ENCODE results near the gene PRRG2. TPM values are rescaled to one million over a fixed set of nuclear protein-coding genes. Genes with fewer than 3 reads are reported as not detected.
A peak's percentile ranks its signal among the peaks of the same experiment; 100 is the strongest.

Gene PRRG2
- total RNA-seq, 1 experiment from 2014 or later = 3.3 TPM

DNA sequence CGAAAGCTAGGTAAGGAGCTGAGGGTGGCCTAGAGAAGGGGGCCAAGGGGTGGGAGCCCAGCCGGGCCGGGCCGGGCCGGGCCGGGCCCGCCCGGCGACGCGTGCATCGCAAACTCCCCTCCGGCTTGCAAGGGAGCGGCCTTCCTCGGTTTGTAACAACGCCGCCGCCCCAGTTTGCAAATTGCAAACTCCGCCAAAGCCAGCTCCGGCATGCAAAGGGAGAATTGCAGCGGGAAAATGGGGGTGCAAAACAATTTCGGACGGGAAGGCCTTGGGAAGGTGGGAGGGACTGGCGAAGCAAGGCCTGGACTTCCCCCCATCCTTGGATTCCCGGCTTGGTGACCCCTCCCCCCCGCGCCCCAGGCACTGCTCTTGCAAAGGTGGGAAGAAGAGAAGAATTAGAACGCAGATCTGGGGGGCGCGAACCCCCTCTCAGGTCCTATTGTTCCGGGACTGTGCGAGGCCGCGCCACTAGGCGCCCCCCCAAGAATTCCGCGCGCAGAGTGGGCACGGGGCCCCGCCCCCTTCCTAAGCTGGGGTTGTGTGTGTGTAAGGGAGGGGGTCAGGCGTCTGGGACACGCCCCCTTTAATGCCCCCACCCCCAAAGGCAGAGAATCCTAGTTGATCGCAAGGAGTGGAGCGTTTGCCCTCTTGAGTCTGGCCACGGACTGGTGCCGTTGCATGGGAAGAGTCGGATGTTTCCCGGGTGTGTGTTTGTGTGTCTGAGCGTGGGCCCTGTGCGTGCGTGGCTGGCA is 10.8 kb downstream of the PRRG2 start:
- Mint-ChIP-seq H3K4me1 (peaks cover 10 to 25% of the 10 kb centered on the region in 2 experiments), H3K36me3 (ENCODE audit: insufficient read depth in 1 of 3, low read depth in 3 of 3) (peaks cover 13 to 21% (median 14%) of the 10 kb centered on the region in 3 experiments; a peak in 6 of 7 replicates), H3K9me3 (no peaks in the 10 kb centered on the region; a peak in 2 of 5 replicates), H3K27ac (peak overlapping the region; percentile 95 to 98 (median 96)), H3K27me3 (ENCODE audit: low read depth) (no peaks in the 10 kb centered on the region), H3K4me3 (peak overlapping the region; percentile 79 to 94)
- peak overlapping the region; percentile 50 for H3K18ac ChIP-seq (ENCODE audit: insufficient read length, low read depth, low read length)
- no peak overlapping the region for H2AFZ ChIP-seq (ENCODE audit: low read length)
- H3K79me2 ChIP-seq (ENCODE audit: insufficient read depth, low read length) = peaks cover 5% of the 10 kb centered on the region; the same call in 1 of the 2 replicates
- H2AK5ac ChIP-seq (ENCODE audit: insufficient read length, low read length) = no peak overlapping the region
- H3K9ac ChIP-seq (ENCODE audit: extremely low read depth, insufficient read length, low read length) = peak overlapping the region; percentile 82
- H2BK12ac ChIP-seq (ENCODE audit: insufficient read length, low read depth, low read length) = no peak overlapping the region
- H3K4ac ChIP-seq (ENCODE audit: low read depth, low read length) = no peak overlapping the region
- H2BK5ac ChIP-seq (ENCODE audit: insufficient read length, low read length) = no peak overlapping the region
- H3K23ac ChIP-seq (ENCODE audit: insufficient read length, low read depth, low read length) = no peak overlapping the region
- peaks cover 11% of the 10 kb centered on the region for H3K79me1 ChIP-seq (ENCODE audit: insufficient read depth, low read depth, low read length, poor library complexity, severe bottlenecking)
- no peak overlapping the region for H3K27ac ChIP-seq (ENCODE audit: insufficient read length, low read depth, low read length)
- H3T11ph ChIP-seq (ENCODE audit: low read length) = no peak overlapping the region
- H3K27me3 ChIP-seq (ENCODE audit: insufficient read depth, low read length) = no peaks in the 10 kb centered on the region
- no peaks in the 10 kb centered on the region for H4K20me1 ChIP-seq (ENCODE audit: control insufficient read depth, insufficient read depth, insufficient read length)
- no peak overlapping the region for H2BK20ac ChIP-seq (ENCODE audit: low read depth, low read length, poor library complexity, severe bottlenecking)
- H3K56ac ChIP-seq (ENCODE audit: insufficient read length, low read depth, low read length) = no peak overlapping the region
- H3K14ac ChIP-seq (ENCODE audit: insufficient read depth, low read length) = peak overlapping the region; percentile 78; the same call in 1 of the 2 replicates
- no peak overlapping the region for H2BK120ac ChIP-seq (ENCODE audit: low read depth, low read length, poor library complexity, severe bottlenecking)
- peak overlapping the region; percentile 74 for H3K4me2 ChIP-seq (ENCODE audit: insufficient read depth, insufficient read length, low read length)
- no peak overlapping the region for H4K8ac ChIP-seq (replicated peaks; ENCODE audit: insufficient read length, low read depth, low read length)
- H3K9me3 ChIP-seq (ENCODE audit: control insufficient read depth, low read depth, low read length) = no peaks in the 10 kb centered on the region
- H4K5ac ChIP-seq (ENCODE audit: insufficient read length, low read depth, low read length) = no peak overlapping the region
- WGBS (ENCODE audit: extremely low coverage, insufficient read length, low lambda C conversion rate) = no CpG with 5 or more reads among the region's 51 CpGs
- no peak for TF ChIP-seq CTCF (conservative IDR thresholded peaks at IDR 0.05)
- no peak overlapping the region for H4K91ac ChIP-seq (ENCODE audit: insufficient read length, low read depth, low read length)
- H2BK15ac ChIP-seq (ENCODE audit: low read depth, low read length) = no peak overlapping the region
- DNase-seq = peak; percentile 78
- H3K4me1 ChIP-seq (ENCODE audit: insufficient read depth, low read length) = no peaks in the 10 kb centered on the region; the same call in 1 of the 2 replicates
- H3K23me2 ChIP-seq (ENCODE audit: insufficient read length, low read depth, low read length, poor library complexity, severe bottlenecking) = peaks cover 14% of the 10 kb centered on the region

Data from H9 (cell line).